Lower lobe of right lung (tissue), 2 donors: ENCODE data around the gene ADD1. TPM values are rescaled to one million over a fixed set of nuclear protein-coding genes. Genes with fewer than 3 reads are reported as not detected.

Source experiments
- ATAC-seq, 2 donors: fragments of 200-7000 bp; cut with Tn5 transposase; one replicate each; pipeline ENCODE4 v1.9.1; 2020 to 2022; ENCODE audit warnings: mild to moderate bottlenecking in 2 of 2, moderate library complexity in 2 of 2
- DNase-seq: peaks from one replicate; pipeline ENCODE4 v3.0.0-alpha.2; 2020
- H3K27ac ChIP-seq: fragments of 200-600 bp; one replicate; pipeline ENCODE4 v1.8.0; 2022
- H3K27me3 ChIP-seq: fragments of 200-600 bp; one replicate; pipeline ENCODE4 v1.8.0; 2022; ENCODE audit warnings: low read depth
- H3K36me3 ChIP-seq: fragments of 200-600 bp; one replicate; pipeline ENCODE4 v1.8.0; 2022; ENCODE audit warnings: mild to moderate bottlenecking
- H3K4me1 ChIP-seq: fragments of 200-600 bp; one replicate; pipeline ENCODE4 v1.8.0; 2022
- H3K4me3 ChIP-seq: fragments of 200-600 bp; one replicate; pipeline ENCODE4 v1.8.0; 2022; ENCODE audit warnings: mild to moderate bottlenecking
- H3K9me3 ChIP-seq: fragments of 200-600 bp; one replicate; pipeline ENCODE4 v1.8.0; 2022
- CTCF ChIP-seq: fragments of 200-600 bp; IDR thresholded peaks from one replicate; pipeline ENCODE4 v1.8.0; 2022; ENCODE audit warnings: antibody characterized with exemption, mild to moderate bottlenecking
- intact Hi-C: fragments of 100-400 bp; cut with DNase I; formaldehyde crosslinking; loops from one replicate; pipeline ENCODE4 v1.11.0; 2022
- total RNA-seq: library from RNA; stranded (reverse); fragmentation: NEBNext Ultra II Directional; extraction: Animal tissue kit (Norgen Biotek cat#: 25700); gene quantifications from one replicate; pipeline ENCODE4 v1.2.1, GENCODE V29; 2021
- donor health status: DM: no; HTN: yes; CAD: no; lungs with severe emphysema.

ADD1 gene
- total RNA-seq, 1 donor from 2014 or later = 279 TPM

GRCh38 chr4:2891294-2891693 is 47.6 kb downstream of the ADD1 start:
- H3K4me3 ChIP-seq = no peak overlapping the region
- peaks cover 72% of the 10 kb centered on the region for H3K36me3 ChIP-seq
- DNase-seq = no peak
- H3K4me1 ChIP-seq = no peaks in the 10 kb centered on the region
- intact Hi-C loops = no loop called here
- no peaks in the 10 kb centered on the region for H3K27me3 ChIP-seq
- H3K9me3 ChIP-seq = no peaks in the 10 kb centered on the region
- no peak for ATAC-seq
- no peak for TF ChIP-seq CTCF
- no peak overlapping the region for H3K27ac ChIP-seq

GRCh38 chr4:2893772-2894171 is 50.1 kb downstream of the ADD1 start:
- intact Hi-C loops = no loop called here
- Histone ChIP-seq H3K36me3 (peaks cover 76% of the 10 kb centered on the region), H3K4me3 (no peak overlapping the region), H3K9me3 (no peaks in the 10 kb centered on the region), H3K27me3 (no peaks in the 10 kb centered on the region), H3K4me1 (no peaks in the 10 kb centered on the region), H3K27ac (no peak overlapping the region)
- no peak for ATAC-seq
- no peak for DNase-seq
- TF ChIP-seq CTCF = no peak

GRCh38 chr4:2898001-2898400 is 54.4 kb downstream of the ADD1 start:
- no peaks in the 10 kb centered on the region for H3K9me3 ChIP-seq
- DNase-seq (no peak), ATAC-seq (no peak)
- no peak overlapping the region for H3K27ac ChIP-seq
- TF ChIP-seq CTCF = no peak
- H3K27me3 ChIP-seq = no peaks in the 10 kb centered on the region
- intact Hi-C loops = no loop called here
- no peaks in the 10 kb centered on the region for H3K4me1 ChIP-seq
- H3K36me3 ChIP-seq = peaks cover 94% of the 10 kb centered on the region
- H3K4me3 ChIP-seq = no peak overlapping the region

GRCh38 chr4:2900741-2901140 is 57.1 kb downstream of the ADD1 start:
- TF ChIP-seq CTCF = no peak
- no peak for DNase-seq
- ATAC-seq = no peak
- Histone ChIP-seq H3K27me3 (no peaks in the 10 kb centered on the region), H3K4me3 (no peak overlapping the region), H3K9me3 (no peaks in the 10 kb centered on the region), H3K27ac (no peak overlapping the region), H3K36me3 (peaks cover 100% of the 10 kb centered on the region), H3K4me1 (no peaks in the 10 kb centered on the region)
- intact Hi-C loops = no loop called here

GRCh38 chr4:2901186-2901585 is 57.5 kb downstream of the ADD1 start:
- no peak for ATAC-seq
- no peak for TF ChIP-seq CTCF

GRCh38 chr4:2902126-2902525 is 58.5 kb downstream of the ADD1 start:
- no peak overlapping the region for H3K27ac ChIP-seq
- no peak overlapping the region for H3K4me3 ChIP-seq
- intact Hi-C loops = no loop called here
- H3K36me3 ChIP-seq = peaks cover 100% of the 10 kb centered on the region
- no peaks in the 10 kb centered on the region for H3K9me3 ChIP-seq
- no peaks in the 10 kb centered on the region for H3K27me3 ChIP-seq
- ATAC-seq = no peak
- H3K4me1 ChIP-seq = no peaks in the 10 kb centered on the region
- no peak for TF ChIP-seq CTCF
- no peak for DNase-seq

More at GRCh38 chr4:2901186-2901585, 57.5 kb downstream of the ADD1 start:
- Histone ChIP-seq H3K4me3 (no peak overlapping the region), H3K4me1 (no peaks in the 10 kb centered on the region), H3K36me3 (peaks cover 100% of the 10 kb centered on the region), H3K9me3 (no peaks in the 10 kb centered on the region), H3K27ac (no peak overlapping the region), H3K27me3 (no peaks in the 10 kb centered on the region)
- DNase-seq = no peak
- intact Hi-C loops = no loop called here
